ENCODE results near the gene TMEM108.

The TMEM108 gene

DNA sequence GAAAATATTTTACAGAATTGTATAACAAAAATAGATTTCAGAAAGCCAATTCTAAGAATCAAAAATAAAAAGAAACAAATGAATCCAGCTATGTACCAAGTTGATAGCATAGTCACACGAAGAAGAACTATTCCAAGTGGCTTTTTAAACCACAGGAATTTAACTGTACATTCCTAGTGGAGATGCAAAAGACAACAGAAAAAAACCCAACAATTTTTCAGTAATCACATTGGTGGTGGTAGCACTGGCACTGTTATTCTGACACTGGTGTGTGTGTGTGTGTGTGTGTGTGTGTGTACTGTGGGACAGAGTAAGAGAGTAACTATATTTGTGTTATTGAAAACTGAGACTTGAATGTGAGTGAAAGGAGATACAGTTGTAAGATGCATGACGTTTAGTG lies 370.8 kb downstream of the TMEM108 start:
- no peak overlapping the region for H3K27ac Mint-ChIP-seq
- H3K36me3 Mint-ChIP-seq (ENCODE audit: low read depth) = no peaks in the 10 kb centered on the region
- H3K9me3 Mint-ChIP-seq = no peaks in the 10 kb centered on the region
- peaks cover 19% of the 10 kb centered on the region for H3K27me3 Mint-ChIP-seq (ENCODE audit: low read depth)
- no peak overlapping the region for H3K4me3 Mint-ChIP-seq
- DNase-seq (ENCODE audit: low spot score) = no peak
- peaks cover 2% of the 10 kb centered on the region for H3K4me1 Mint-ChIP-seq (ENCODE audit: low read depth)

DNA sequence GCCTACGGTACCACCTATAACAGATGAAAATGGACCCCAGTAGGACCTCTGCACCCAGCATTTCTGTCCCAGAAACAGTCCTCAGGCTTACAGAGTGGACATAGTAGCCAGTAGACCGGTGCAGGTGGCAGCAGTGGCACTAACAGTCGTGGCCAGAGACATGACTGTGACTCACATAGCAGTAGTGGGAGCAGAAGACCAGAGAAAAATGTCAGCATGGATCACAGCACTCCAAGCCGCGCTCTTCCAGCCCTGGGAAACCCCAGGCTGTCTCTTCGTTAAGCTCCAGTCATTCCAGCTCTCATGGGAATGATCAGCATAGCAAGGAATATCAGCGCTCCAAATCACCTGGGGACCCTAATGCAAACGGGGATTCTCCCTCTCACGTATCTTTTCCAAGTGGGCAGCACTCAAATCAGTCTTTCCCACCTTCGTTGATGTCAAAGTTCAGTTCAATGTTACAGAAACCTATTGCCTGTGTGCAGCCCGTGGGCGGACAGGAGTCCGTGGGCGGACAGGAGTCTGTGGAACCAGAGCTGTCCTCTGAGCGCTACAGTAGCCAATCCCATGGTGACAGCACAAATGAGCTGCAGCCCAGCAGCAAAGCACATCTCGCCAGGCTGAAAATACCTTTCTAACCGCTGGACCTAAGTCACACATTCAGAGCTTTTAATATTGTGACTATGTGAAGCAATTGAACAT lies 372.2 kb downstream of the TMEM108 start:
- Mint-ChIP-seq H3K4me1 (ENCODE audit: low read depth) (peaks cover 2% of the 10 kb centered on the region), H3K27me3 (ENCODE audit: low read depth) (peaks cover 19% of the 10 kb centered on the region), H3K9me3 (no peaks in the 10 kb centered on the region), H3K36me3 (ENCODE audit: low read depth) (no peaks in the 10 kb centered on the region), H3K4me3 (no peak overlapping the region), H3K27ac (no peak overlapping the region)
- no peak for DNase-seq (ENCODE audit: low spot score)

DNA sequence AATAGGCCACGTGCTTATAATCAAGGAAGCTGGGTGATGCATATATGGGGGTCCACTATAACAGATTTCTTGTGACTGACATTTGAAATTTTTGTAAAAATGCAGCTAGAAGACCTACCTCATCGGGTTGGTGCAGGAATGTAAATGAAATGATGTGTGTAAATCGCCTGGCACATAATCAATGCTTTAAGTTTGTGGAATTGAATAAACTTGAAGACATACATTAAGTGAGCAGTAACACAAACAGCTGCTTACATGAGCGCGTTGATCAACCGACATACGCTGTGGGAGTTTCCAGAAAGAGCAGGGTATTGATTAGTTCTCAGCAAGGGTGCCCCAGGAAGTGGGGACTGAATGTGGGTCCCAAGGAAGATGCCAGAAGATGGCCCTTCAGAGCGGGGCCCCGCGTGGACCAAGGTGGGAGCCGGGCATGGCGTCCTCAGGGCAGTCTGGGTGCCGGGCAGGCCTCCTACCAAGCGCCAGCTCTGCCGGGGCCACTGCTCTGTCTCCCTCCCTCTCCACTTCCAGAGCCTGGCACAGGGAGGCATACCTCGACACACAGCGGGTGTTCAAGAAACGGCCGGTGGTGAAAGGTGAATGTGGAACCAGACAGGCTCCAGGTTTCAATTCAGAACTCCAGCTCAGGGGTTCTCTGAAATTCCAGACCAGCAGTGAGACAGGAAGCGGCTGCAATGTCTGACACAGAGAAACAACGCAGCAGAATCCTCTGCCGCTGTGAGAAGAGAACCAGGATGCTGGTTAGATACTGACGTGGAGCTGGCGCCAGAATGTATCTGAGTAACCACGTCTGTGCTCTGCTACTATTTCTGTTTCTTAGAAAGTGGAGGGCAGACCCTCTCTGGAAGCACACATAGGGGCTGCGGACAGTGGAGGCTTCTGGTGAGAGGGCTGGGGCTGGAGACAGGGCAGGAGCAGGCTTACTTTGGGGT lies 374.3 kb downstream of the TMEM108 start:
- no peak for DNase-seq (ENCODE audit: low spot score)
- Mint-ChIP-seq H3K4me1 (ENCODE audit: low read depth) (peaks cover 2% of the 10 kb centered on the region), H3K4me3 (no peak overlapping the region), H3K27ac (no peak overlapping the region), H3K27me3 (ENCODE audit: low read depth) (peaks cover 16% of the 10 kb centered on the region), H3K9me3 (no peaks in the 10 kb centered on the region), H3K36me3 (ENCODE audit: low read depth) (no peaks in the 10 kb centered on the region)

DNA sequence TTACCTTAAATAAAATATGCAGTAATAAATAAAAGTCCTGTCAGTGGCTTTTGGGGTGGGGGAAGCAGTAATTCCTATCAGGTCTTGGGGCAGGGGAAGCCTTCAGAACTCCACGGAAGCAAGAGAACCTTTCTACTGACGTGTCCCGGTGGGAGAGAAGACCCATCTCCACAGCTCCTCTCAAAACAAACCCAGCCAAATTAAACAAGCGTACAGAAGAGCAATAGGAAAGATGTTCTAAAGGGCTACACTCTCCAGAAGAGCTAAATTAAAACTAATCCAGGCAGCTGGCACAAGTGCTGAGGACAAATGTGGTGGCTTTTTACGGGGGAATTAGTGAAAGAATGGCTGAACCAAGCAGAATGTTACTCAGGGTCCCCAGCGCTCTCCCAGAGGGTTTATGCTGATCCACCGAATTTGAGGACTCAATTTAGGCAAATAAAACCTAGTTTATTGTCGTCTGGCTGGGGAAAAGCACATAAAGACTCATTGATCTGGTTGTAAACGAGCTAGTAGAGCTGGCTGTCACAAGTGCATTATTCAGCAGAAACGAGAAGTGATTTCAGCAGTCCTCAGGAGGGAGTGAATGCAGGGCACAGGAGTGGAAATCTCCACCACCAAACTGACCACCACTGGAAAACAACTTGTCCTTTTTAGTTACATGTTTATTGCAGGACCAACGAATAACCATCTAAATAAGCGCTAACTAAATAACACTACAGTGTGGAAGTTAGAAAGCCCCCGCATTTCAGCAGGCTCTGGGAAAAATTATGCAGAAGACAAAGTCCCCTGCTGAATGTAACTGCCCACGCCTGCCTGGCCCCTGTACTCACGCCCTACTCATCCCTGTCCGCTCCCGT lies 375.2 kb downstream of the TMEM108 start:
- Mint-ChIP-seq H3K27ac (no peak overlapping the region), H3K27me3 (ENCODE audit: low read depth) (peaks cover 11% of the 10 kb centered on the region), H3K4me3 (no peak overlapping the region), H3K36me3 (ENCODE audit: low read depth) (no peaks in the 10 kb centered on the region), H3K9me3 (no peaks in the 10 kb centered on the region), H3K4me1 (ENCODE audit: low read depth) (peaks cover 2% of the 10 kb centered on the region)
- no peak for DNase-seq (ENCODE audit: low spot score)

DNA sequence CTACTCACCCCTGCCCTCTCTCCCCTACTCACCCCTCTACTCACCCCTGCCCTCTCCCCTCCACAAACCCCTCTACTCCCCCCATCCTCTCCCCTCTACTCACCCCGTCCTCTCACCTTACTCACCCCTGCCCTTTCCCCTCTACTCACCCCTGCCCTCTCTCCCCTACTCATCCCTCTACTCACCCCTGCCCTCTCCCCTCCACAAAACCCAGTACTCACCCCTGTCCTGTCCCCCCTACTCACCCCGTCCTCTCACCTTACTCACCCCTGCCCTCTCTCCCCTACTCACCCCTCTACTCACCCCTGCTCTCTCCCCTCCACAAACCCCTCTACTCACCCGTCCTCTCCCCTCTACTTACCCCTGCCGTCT lies 375.8 kb downstream of the TMEM108 start:
- no peak overlapping the region for H3K27ac Mint-ChIP-seq

DNA sequence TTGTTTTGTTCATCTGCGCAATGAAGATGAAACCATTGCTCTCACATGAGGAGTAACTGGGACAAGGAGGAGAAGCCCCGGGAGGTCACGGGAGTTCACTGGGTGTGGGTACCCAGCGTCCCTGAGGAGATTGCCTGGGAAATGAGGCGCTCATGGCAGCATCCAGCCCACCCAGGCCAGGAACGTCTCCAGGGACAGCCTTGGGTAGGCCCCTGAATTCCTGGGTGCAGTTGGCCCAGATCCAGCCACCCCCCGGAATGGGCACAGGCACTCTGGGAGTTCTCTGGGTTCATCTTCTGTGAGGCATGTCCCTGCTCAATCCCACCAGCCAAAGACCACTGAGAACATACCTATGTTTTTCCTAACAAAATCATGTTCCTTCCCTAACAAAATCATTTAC lies 380.2 kb downstream of the TMEM108 start:
- Mint-ChIP-seq H3K27ac (no peak overlapping the region), H3K9me3 (no peaks in the 10 kb centered on the region), H3K4me1 (ENCODE audit: low read depth) (no peaks in the 10 kb centered on the region), H3K36me3 (ENCODE audit: low read depth) (no peaks in the 10 kb centered on the region), H3K27me3 (ENCODE audit: low read depth) (no peaks in the 10 kb centered on the region), H3K4me3 (no peak overlapping the region)
- no peak for DNase-seq (ENCODE audit: low spot score)

More for the DNA sequence above, 375.8 kb downstream of the TMEM108 start:
- Mint-ChIP-seq H3K36me3 (ENCODE audit: low read depth) (no peaks in the 10 kb centered on the region), H3K27me3 (ENCODE audit: low read depth) (peaks cover 8% of the 10 kb centered on the region), H3K4me3 (no peak overlapping the region), H3K4me1 (ENCODE audit: low read depth) (peaks cover 2% of the 10 kb centered on the region), H3K9me3 (no peaks in the 10 kb centered on the region)
- no peak for DNase-seq (ENCODE audit: low spot score)

DNA sequence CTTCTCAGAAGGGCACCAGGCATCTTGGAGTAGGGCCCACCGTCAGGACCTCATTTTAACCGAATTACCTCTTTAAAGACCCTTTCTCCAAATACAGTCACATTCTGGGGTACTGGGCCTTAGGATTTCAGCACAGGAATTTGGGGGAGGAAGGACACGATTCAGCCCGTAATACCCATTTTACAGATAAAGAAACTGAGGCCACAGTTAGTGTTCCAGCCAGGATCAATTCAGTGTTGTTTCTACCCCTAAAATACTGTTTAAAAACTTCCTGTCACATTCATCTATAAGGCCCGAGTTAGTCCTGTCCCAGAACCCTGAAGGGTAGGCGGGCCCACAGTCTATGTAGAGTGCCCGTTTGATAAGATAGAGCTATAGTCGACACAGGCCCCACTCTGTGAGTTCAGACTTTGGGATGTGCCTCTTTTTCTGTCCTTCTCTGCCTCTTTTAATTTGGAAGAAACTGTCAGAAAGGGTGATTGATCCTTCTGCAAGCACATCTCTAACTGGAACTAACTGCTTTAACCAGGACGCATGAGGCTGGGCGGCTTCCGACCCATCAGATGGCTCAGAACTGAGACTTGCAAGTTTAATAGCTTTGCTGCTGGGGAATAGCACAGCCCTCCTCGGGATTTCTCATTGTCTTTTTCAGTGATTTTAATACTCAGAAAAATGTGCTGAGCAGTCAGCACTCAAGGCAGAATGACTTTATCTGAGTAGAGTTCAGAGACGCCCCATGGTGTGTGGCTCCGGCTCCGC lies 381.1 kb downstream of the TMEM108 start:
- Mint-ChIP-seq H3K27ac (no peak overlapping the region), H3K36me3 (ENCODE audit: low read depth) (no peaks in the 10 kb centered on the region), H3K4me3 (no peak overlapping the region), H3K4me1 (ENCODE audit: low read depth) (peaks cover 3% of the 10 kb centered on the region), H3K9me3 (no peaks in the 10 kb centered on the region), H3K27me3 (ENCODE audit: low read depth) (no peaks in the 10 kb centered on the region)
- DNase-seq (ENCODE audit: low spot score) = no peak

DNA sequence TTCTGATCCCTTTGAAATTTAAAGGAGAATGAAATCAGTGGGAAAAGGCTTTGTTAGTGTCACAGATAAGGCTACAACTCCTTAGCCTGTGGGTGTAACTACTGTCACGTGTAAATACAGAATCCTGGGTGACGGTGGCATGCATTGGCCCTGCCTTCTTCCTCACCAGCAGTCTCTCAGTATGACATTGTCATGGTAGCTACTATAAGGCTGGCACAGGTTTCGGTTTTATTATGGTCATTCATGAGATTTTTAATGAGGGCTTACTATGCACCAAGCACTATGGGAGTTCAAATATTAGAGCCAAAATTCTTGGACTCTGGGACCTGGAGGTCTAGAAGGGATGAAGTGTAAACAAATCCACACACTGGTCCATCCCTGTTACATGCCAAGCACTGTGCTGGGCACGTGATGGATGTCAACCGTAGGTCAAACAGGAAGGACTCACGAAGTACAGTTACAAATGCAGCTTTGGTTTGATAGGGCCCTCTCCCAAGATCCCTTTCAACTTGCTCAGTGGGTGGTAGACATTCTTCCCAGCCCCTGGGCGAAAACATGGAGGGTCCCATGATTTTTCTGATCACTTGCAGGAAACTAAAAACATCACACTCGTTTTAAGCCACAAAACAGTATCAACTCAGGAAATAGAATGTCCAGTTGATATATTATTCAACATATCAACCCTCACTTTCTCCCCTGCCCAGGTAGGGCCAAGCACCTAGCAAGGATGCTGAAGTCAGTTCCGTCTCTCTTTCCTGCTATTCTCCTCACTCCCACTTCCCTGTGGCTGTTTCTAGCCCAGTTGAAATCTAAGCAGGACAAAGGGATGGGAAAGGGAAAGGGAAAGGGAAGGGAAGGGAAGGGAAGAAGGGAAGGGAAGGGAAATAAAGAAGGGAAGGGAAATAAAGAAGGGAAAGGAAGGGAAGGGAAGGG lies 387.0 kb downstream of the TMEM108 start:
- no peak for DNase-seq (ENCODE audit: low spot score)
- Mint-ChIP-seq H3K9me3 (no peaks in the 10 kb centered on the region), H3K36me3 (ENCODE audit: low read depth) (no peaks in the 10 kb centered on the region), H3K4me3 (no peak overlapping the region), H3K27ac (no peak overlapping the region), H3K4me1 (ENCODE audit: low read depth) (peaks cover 3% of the 10 kb centered on the region), H3K27me3 (ENCODE audit: low read depth) (no peaks in the 10 kb centered on the region)

DNA sequence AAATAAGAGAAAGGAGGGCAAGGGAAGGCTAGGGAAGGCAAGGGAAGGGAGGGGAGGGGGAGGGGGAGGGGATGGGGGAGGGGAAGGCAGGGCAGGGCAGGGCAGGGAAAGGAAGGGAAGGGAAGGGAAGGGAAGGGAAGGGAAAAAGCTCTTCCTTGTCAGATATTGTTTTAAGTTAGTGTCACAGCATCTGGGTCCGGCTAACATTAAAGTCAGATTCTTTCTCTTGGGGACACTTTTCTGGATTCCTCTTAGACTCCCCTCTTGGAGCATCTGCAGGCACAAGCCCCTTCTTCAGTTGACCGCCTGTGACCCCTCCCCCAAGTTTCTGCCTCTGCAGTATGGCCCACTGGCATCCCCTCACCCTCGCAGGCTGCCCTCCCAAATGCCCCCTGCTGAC lies 387.7 kb downstream of the TMEM108 start:
- Mint-ChIP-seq H3K27me3 (ENCODE audit: low read depth) (no peaks in the 10 kb centered on the region), H3K9me3 (no peaks in the 10 kb centered on the region), H3K4me1 (ENCODE audit: low read depth) (peaks cover 3% of the 10 kb centered on the region), H3K4me3 (no peak overlapping the region), H3K36me3 (ENCODE audit: low read depth) (no peaks in the 10 kb centered on the region), H3K27ac (no peak overlapping the region)
- no peak for DNase-seq (ENCODE audit: low spot score)

DNA sequence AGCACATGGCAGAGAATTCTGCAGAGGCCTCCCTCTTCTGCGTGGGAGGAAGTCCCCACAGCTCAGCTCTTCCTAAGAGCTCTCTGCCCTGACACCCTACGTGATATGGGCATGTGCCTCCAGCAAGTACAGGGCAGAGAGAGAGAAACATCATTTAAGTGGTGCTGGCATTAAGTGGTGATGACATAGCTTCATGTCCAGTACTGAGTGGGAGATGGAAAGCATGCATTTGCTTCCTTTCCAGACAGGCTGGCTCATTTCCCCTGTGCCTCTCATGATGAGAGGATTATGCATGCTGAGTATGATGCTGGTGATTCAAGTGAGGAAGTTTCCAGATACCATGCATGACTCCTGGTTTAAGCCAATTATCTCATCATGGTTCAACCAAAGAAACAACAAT lies 388.5 kb downstream of the TMEM108 start:
- H3K4me3 Mint-ChIP-seq = no peak overlapping the region
- H3K27ac Mint-ChIP-seq = no peak overlapping the region
- no peaks in the 10 kb centered on the region for H3K9me3 Mint-ChIP-seq
- peaks cover 3% of the 10 kb centered on the region for H3K4me1 Mint-ChIP-seq (ENCODE audit: low read depth)
- no peak for DNase-seq (ENCODE audit: low spot score)
- no peaks in the 10 kb centered on the region for H3K27me3 Mint-ChIP-seq (ENCODE audit: low read depth)
- no peaks in the 10 kb centered on the region for H3K36me3 Mint-ChIP-seq (ENCODE audit: low read depth)

DNA sequence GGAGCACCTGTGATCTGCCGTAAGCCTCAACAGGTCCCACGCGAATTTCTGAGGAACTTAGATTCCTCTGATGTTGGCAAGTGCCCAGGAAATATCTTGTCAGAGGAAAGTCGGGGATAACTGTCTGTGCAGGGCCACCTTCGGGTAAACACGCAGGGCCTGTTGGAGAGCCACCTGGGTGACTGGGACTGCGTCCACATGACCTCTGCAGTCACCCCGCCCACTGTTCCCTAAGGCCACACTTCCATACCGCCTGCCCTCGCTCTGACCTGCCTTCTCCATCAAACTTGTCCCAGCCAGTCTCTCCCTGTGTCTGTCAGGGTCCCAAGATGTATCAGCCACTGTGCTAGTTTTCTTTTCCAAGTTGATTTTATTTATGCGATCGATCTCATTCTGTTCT lies 390.4 kb downstream of the TMEM108 start:
- H3K4me3 Mint-ChIP-seq = no peak overlapping the region
- no peaks in the 10 kb centered on the region for H3K27me3 Mint-ChIP-seq (ENCODE audit: low read depth)
- peaks cover 2% of the 10 kb centered on the region for H3K4me1 Mint-ChIP-seq (ENCODE audit: low read depth)
- no peak for DNase-seq (ENCODE audit: low spot score)
- H3K36me3 Mint-ChIP-seq (ENCODE audit: low read depth) = no peaks in the 10 kb centered on the region
- no peak overlapping the region for H3K27ac Mint-ChIP-seq
- no peaks in the 10 kb centered on the region for H3K9me3 Mint-ChIP-seq

DNA sequence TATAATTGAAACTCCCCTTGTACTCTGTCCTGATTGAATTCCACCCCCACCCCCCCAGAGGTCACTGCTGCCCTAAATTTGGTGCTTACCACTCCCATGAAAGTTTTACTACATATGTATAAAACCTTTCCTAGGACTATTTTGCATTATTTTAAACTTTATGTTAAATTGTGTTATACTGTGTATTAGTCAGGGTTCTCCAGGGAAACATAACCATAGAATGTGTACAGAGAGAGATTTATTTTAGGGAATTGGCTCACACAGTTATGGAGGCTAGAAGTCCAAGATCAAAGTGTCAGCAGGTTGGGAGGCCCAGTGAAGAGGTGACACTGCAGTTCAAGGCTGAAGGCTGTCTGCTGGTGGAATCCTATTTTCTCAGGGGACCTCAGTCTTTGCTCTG lies 390.9 kb downstream of the TMEM108 start:
- Mint-ChIP-seq H3K27ac (no peak overlapping the region), H3K4me3 (no peak overlapping the region), H3K9me3 (no peaks in the 10 kb centered on the region), H3K27me3 (ENCODE audit: low read depth) (no peaks in the 10 kb centered on the region), H3K36me3 (ENCODE audit: low read depth) (no peaks in the 10 kb centered on the region), H3K4me1 (ENCODE audit: low read depth) (no peaks in the 10 kb centered on the region)
- no peak for DNase-seq (ENCODE audit: low spot score)
